Thoracic aorta (tissue), 2 donors: ENCODE data around the gene ACTN2. TPM values are rescaled to one million over a fixed set of nuclear protein-coding genes. Genes with fewer than 3 reads are reported as not detected.

Experiments used
- ATAC-seq: fragments of 150-250 bp; one replicate; pipeline ENCODE4 v1.8.0; 2017; ENCODE audit warnings: low read depth; ENCODE audit not compliant: insufficient number of reproducible peaks, low FRiP score
- DNase-seq: peaks from one replicate; pipeline ENCODE4 v3.0.0-alpha.2; 2020; ENCODE audit warnings: low spot score
- H3K27ac ChIP-seq, 2 donors: fragments of 200-600 bp; sonication (generic); 1 replicate in 1 of 2; 2 replicates in 1 of 2; pipeline ENCODE4 v1.5.1; 2016; ENCODE audit warnings: mild to moderate bottlenecking in 2 of 2, moderate library complexity in 2 of 2
- H3K27me3 ChIP-seq: fragments of 200-600 bp; sonication (generic); replicated peaks from 2 replicates; pipeline ENCODE4 v1.6.0; 2016; ENCODE audit warnings: mild to moderate bottlenecking; ENCODE audit not compliant: insufficient read depth
- H3K36me3 ChIP-seq: fragments of 200-600 bp; sonication (generic); one replicate; pipeline ENCODE4 v1.5.1; 2016
- H3K4me1 ChIP-seq, 2 donors: fragments of 200-600 bp; sonication (generic); 1 replicate in 1 of 2; 2 replicates in 1 of 2; pipeline versions ENCODE4 v1.5.1 to v1.6.0; 2016; ENCODE audit warnings: low read depth in 2 of 2, mild to moderate bottlenecking in 1 of 2; ENCODE audit not compliant: control insufficient read depth in 1 of 2
- H3K4me3 ChIP-seq: fragments of 200-600 bp; sonication (generic); 2 replicates; pipeline ENCODE4 v1.5.1; 2016; ENCODE audit warnings: mild to moderate bottlenecking
- H3K9me3 ChIP-seq: fragments of 200-600 bp; sonication (generic); 2 replicates; pipeline ENCODE4 v1.5.1; 2016
- total RNA-seq, 2 donors: library from RNA; depleted of rRNA; stranded (reverse); fragments of >200 nt; gene quantifications; one replicate each; pipeline versions ENCODE4 v1.1.0 to v1.2.3, GENCODE V29; 2016
- TF ChIP-seq, protein P1 (sequence below): fragments of 200-600 bp; sonication (generic); IDR thresholded peaks from one replicate; pipeline ENCODE4 v1.5.1; 2019; ENCODE audit warnings: antibody characterized with exemption

Gene ACTN2
- total RNA-seq, 2 donors from 2014 or later, result 32.2 to 52.9 TPM

DNA sequence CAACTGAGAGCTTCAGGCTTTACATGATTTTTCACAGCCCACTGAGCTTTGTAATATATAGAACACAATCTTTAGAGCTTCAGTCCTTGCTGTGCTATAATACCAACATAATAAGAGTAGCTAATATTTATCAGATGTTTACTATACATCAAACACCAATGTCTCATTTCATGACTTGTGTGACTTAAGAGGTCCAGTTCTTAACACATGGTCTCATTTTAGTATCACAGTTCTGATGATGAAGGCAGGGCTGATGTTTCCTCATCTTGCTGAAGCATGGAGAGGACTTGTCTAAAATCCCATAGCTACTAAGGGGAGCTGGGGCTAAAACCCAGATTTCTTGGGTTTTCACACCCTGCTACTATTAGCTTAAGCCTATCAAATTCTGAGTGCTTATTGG, 114.3 kb downstream of the ACTN2 start:
- Histone ChIP-seq H3K9me3 (no peaks in the 10 kb centered on the region), H3K36me3 (peaks cover 3% of the 10 kb centered on the region), H3K4me3 (no peak overlapping the region), H3K4me1 (peaks cover 15 to 26% of the 10 kb centered on the region in 2 donors), H3K27ac (no peak overlapping the region), H3K27me3 (no peaks in the 10 kb centered on the region)
- ATAC-seq (no peak), DNase-seq (no peak)
- TF ChIP-seq, protein P1, sequence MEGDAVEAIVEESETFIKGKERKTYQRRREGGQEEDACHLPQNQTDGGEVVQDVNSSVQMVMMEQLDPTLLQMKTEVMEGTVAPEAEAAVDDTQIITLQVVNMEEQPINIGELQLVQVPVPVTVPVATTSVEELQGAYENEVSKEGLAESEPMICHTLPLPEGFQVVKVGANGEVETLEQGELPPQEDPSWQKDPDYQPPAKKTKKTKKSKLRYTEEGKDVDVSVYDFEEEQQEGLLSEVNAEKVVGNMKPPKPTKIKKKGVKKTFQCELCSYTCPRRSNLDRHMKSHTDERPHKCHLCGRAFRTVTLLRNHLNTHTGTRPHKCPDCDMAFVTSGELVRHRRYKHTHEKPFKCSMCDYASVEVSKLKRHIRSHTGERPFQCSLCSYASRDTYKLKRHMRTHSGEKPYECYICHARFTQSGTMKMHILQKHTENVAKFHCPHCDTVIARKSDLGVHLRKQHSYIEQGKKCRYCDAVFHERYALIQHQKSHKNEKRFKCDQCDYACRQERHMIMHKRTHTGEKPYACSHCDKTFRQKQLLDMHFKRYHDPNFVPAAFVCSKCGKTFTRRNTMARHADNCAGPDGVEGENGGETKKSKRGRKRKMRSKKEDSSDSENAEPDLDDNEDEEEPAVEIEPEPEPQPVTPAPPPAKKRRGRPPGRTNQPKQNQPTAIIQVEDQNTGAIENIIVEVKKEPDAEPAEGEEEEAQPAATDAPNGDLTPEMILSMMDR, result no peak

DNA sequence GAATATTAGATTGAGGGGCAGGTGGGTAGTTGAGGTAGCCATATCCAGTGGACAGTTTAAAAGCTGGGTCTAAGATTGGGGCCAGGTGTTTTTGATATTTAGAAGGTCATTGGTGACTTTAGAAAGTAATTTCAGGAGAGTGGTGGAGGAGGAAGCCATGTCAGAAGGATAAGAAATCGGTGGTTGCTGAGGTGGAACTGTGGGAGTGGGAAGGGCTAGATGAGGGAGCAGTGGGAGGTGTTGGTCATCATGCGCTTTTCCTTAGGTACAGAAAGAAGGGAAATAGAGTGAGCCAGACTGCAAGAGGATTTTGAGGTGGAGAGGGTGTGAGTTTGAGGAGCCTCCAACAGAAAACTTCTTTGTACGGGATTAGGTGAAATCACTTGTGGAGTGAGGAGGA, 116.0 kb downstream of the ACTN2 start:
- Histone ChIP-seq H3K9me3 (no peaks in the 10 kb centered on the region), H3K27ac (no peak overlapping the region), H3K4me1 (peaks cover 9 to 20% of the 10 kb centered on the region in 2 donors), H3K4me3 (no peak overlapping the region), H3K27me3 (no peaks in the 10 kb centered on the region), H3K36me3 (peaks cover 3% of the 10 kb centered on the region)
- no peak for DNase-seq
- TF ChIP-seq, protein P1, result no peak
- no peak for ATAC-seq

DNA sequence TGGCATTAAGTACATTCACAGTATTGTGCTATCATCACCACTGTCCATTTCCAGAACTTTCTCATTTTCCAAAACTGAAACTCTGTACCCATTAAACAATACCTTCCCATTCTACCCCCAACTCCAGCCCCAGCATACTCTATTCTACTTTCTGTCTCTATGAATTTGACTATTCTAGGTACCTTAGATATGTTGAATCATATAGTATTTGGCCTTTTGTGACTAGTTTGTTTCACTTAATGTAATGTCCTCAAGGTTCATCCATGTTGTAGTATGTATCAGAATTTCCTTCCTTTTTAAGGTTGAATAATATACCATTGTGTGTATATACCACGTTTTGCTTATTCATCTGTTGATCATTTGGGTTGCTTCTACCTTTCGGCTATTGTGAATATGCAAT, 120.3 kb downstream of the ACTN2 start:
- Histone ChIP-seq H3K4me1 (no peaks in the 10 kb centered on the region), H3K9me3 (no peaks in the 10 kb centered on the region), H3K4me3 (no peak overlapping the region), H3K27ac (no peak overlapping the region), H3K27me3 (no peaks in the 10 kb centered on the region), H3K36me3 (peaks cover 3% of the 10 kb centered on the region)
- ATAC-seq (no peak), DNase-seq (no peak)
- TF ChIP-seq, protein P1, result no peak

DNA sequence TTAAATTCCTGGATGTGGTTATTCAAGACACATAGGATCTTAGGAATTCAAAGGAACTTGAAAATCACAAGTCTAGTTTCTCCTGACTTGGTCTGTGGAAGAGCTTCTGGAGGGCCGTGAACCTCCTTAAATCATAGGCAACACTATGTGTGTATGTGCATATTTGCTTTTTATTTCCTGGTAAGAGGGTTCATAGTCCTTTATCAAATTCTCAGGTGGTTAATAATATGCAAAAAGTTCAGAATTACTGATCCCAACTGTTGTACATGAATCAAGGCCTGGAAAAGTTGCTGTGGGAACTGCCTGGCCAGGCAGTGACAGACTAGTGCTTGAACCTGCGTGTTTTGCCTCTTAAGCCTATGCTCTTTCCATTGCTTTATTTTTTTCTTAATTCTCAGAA, 121.7 kb downstream of the ACTN2 start:
- peaks cover 12% of the 10 kb centered on the region for H3K36me3 ChIP-seq
- no peak for DNase-seq

DNA sequence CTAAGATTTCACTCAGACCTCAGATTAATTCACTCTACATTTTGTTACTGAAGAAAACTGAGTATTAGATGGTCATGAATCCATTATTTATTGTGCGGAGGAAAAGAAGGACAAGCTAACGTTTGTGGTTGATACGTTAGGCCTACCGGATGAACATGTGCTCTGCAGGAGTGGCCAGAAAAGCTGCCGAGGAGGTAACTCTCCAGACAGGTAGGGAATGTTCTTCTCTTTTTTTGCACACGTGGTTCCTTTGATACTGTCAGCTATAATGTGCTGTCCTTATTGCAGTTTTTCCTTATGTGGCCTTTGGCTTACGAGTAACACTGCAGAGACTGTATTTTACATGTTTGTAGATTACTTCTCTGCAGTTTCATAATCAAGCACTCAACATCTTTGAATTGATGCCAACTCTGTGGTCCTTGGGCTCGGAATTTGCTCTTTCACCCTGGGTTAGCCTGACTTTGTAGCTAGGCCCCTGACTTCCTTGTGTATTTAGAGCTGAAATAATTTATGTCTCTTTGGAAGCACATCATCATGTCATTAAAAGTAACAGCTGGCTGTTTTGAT, 122.3 kb downstream of the ACTN2 start:
- Histone ChIP-seq H3K4me1 (no peaks in the 10 kb centered on the region), H3K4me3 (no peak overlapping the region), H3K9me3 (no peaks in the 10 kb centered on the region), H3K36me3 (peaks cover 12% of the 10 kb centered on the region), H3K27me3 (no peaks in the 10 kb centered on the region), H3K27ac (no peak overlapping the region)
- no peak for ATAC-seq
- no peak for DNase-seq
- TF ChIP-seq, protein P1, result no peak

More for the DNA sequence above, 121.7 kb downstream of the ACTN2 start:
- Histone ChIP-seq H3K27me3 (no peaks in the 10 kb centered on the region), H3K4me1 (no peaks in the 10 kb centered on the region), H3K4me3 (no peak overlapping the region), H3K27ac (no peak overlapping the region), H3K9me3 (no peaks in the 10 kb centered on the region)
- TF ChIP-seq, protein P1, result no peak
- no peak for ATAC-seq
